Neural progenitor cell (in vitro differentiated cells): Measurements from ENCODE around the gene KLHL42.

Experiments
- CTCF ChIP-seq: fragments of 200-600 bp; sonication (generic); IDR thresholded peaks from 2 replicates; pipeline ENCODE4 v1.5.1; 2017; ENCODE audit warnings: antibody characterized with exemption, mild to moderate bottlenecking
- EZH2 ChIP-seq: fragments of 200-600 bp; sonication (generic); IDR thresholded peaks from 2 replicates; pipeline ENCODE4 v1.6.1; 2017; ENCODE audit warnings: antibody characterized with exemption, mild to moderate bottlenecking, moderate library complexity
- EZH2phosphoT487 ChIP-seq: fragments of 200-600 bp; sonication (generic); IDR thresholded peaks from 2 replicates; pipeline ENCODE4 v1.6.1; 2017; ENCODE audit warnings: antibody characterized with exemption

DNA sequence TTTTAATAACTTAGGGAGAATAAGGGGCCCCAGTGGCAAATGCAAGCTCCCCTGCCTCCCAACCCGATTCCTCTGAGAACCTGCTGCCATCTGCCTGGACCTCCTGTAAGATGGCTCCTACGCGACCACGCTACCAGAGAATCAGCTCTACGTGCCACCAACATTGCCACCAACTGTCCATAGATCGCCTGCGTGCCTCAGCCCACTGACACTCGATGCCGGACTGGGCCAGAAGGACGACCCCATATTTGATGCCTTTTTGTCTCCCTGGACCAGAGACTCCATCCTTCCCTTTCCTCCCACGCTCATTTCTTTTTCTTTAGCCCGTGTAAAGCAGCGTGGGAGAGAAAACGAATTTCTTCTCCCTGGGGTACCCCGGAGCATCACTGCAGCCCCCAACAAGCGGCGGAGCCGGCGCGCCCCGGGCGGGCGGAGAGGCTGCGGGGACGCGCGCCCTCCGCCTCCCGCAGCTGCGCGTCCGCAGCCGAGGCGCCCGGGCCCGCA lies 565 bp upstream of the KLHL42 start:
- TF ChIP-seq CTCF = no peak
- TF ChIP-seq EZH2phosphoT487 = no peak
- TF ChIP-seq EZH2 = no peak
